ENCODE data around the gene MFSD6. TPM values are rescaled to one million over a fixed set of nuclear protein-coding genes. Genes with fewer than 3 reads are reported as not detected.

Gene MFSD6
- total RNA-seq, 2 experiments from 2014 or later, result 34.1 to 37.1 TPM

- POLR2A ChIA-PET, result interaction anchor here (0.7 to 1.4 kb wide), 7 partner anchors 8 to 243 kb away, joined by 3 to 6 read pairs (median 3); partner anchors contain the start of genes INPP1 and NEMP2
- no peak for DNase-seq
- no peaks in the 10 kb centered on the region for H3K27me3 Mint-ChIP-seq
- intact Hi-C loops (cut with micrococcal nuclease), result loop anchor here (1.0 to 10.0 kb wide), 7 partner anchors 65 to 1270 kb away; partner anchors contain the start of genes ASNSD1, INPP1, NABP1 and WDR75
- CTCF ChIA-PET, result interaction anchor here (0.7 kb wide), 1 partner anchor 268 kb away, joined by 3 read pairs; no protein-coding TSS in a partner anchor
- no peaks in the 10 kb centered on the region for H3K9me3 Mint-ChIP-seq
- H3K27ac Mint-ChIP-seq, result no peak overlapping the region
- peaks cover 29% of the 10 kb centered on the region for H3K4me1 Mint-ChIP-seq (ENCODE audit: low read depth)
- no peaks in the 10 kb centered on the region for H3K36me3 Mint-ChIP-seq
- H3K4me3 Mint-ChIP-seq, result peak overlapping the region; percentile 74
These were observed 901 bp upstream of the MFSD6 start for GRCh38 chr2:190407246-190407661.

DNA sequence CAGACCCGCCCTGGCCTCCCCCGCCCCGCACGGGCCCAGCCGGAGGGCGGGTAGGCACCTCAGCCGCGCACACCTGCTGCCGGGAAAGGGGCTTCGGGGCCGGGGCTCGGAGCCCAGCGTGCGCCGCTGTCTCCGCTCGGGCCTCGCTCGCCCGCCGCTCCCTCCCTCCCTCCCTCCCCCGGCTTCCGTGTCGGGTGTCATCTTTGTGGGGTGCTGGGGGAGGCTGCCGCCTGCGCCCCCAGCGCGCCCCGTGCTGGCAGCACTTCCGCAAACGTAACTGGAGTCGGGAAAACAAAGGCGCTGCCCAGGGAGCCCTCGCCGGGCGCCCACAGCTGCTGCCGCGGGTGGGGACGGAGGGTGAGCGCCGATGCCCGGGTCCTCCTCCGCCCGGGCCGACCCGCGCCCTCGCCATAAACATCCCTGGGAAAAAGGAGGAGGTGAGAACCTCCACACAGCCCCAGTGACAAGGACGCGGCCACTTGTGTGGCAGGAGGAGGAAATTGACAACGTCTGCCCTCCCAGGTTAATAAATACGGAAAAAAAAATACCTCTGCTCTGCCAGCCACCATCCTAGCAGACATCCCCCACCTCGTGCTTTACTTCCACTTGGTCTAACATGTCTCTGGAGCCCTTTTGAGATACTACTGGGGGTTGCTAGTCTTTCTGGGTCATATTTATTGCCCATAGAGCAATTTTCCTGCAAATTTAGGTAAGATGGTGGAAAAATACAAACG lies 550 bp downstream of the MFSD6 start:
- DNase-seq, result peak; percentile 80
- Mint-ChIP-seq H3K36me3 (no peaks in the 10 kb centered on the region), H3K4me3 (peak overlapping the region; percentile 82), H3K9me3 (no peaks in the 10 kb centered on the region), H3K4me1 (ENCODE audit: low read depth) (peaks cover 40% of the 10 kb centered on the region), H3K27ac (peak overlapping the region; percentile 88), H3K27me3 (no peaks in the 10 kb centered on the region)
- POLR2A ChIA-PET, result interaction anchor here (1.2 to 2.0 kb wide), 3 partner anchors 125 to 153 kb away, joined by 3 to 4 read pairs (median 4); partner anchors contain the start of gene NEMP2
- intact Hi-C loops (cut with micrococcal nuclease), result loop anchor here (1.0 to 10.0 kb wide), 8 partner anchors 25 to 1269 kb away; partner anchors contain the start of genes ASNSD1, INPP1, NAB1 and NABP1
- CTCF ChIA-PET, result no interaction called here

GRCh38 chr2:190409616-190410015 lies 1.5 kb downstream of the MFSD6 start:
- DNase-seq, result no peak
- peaks cover 44% of the 10 kb centered on the region for H3K4me1 Mint-ChIP-seq (ENCODE audit: low read depth)
- H3K9me3 Mint-ChIP-seq, result no peaks in the 10 kb centered on the region
- no peaks in the 10 kb centered on the region for H3K36me3 Mint-ChIP-seq
- ChIA-PET POLR2A (interaction anchor here (2.0 kb wide), 1 partner anchor 125 kb away, joined by 4 read pairs; the partner anchor contains the start of gene NEMP2), CTCF (no interaction called here)
- intact Hi-C loops (cut with micrococcal nuclease), result loop anchor here (1.0 to 10.0 kb wide), 7 partner anchors 24 to 1268 kb away; partner anchors contain the start of genes ASNSD1, INPP1, NABP1 and NEMP2
- H3K4me3 Mint-ChIP-seq, result peak overlapping the region; percentile 82
- peak overlapping the region; percentile 88 for H3K27ac Mint-ChIP-seq
- no peaks in the 10 kb centered on the region for H3K27me3 Mint-ChIP-seq

DNA sequence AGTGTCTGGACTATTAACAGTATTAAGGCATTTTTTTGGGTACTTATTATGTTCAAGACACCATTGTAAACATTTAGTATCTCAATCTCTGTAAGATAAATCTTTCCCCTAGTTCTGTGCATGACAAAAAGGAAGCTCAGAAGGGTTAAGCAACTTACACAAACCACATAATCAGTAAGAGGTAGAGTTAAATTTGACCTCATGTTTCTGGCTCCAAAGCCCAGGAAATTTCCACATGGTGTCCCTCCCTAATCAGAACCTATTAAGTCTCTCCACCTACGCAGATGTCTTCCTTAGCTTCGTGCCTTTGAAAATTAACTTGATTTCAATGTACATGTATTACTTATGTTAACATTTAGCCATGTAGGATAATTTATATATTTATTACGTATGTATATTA lies 2.0 kb downstream of the MFSD6 start:
- intact Hi-C loops (cut with micrococcal nuclease), result no loop called here
- peaks cover 46% of the 10 kb centered on the region for H3K4me1 Mint-ChIP-seq (ENCODE audit: low read depth)
- CTCF ChIA-PET, result interaction anchor here (1.4 kb wide), 1 partner anchor 9 kb away, joined by 3 read pairs; no protein-coding TSS in a partner anchor
- peak overlapping the region; percentile 82 for H3K4me3 Mint-ChIP-seq
- H3K9me3 Mint-ChIP-seq, result no peaks in the 10 kb centered on the region
- DNase-seq, result no peak
- H3K36me3 Mint-ChIP-seq, result no peaks in the 10 kb centered on the region
- peak overlapping the region; percentile 88 for H3K27ac Mint-ChIP-seq
- no peaks in the 10 kb centered on the region for H3K27me3 Mint-ChIP-seq
- POLR2A ChIA-PET, result interaction anchor here (2.0 kb wide), 1 partner anchor 124 kb away, joined by 4 read pairs; the partner anchor contains the start of gene NEMP2

DNA sequence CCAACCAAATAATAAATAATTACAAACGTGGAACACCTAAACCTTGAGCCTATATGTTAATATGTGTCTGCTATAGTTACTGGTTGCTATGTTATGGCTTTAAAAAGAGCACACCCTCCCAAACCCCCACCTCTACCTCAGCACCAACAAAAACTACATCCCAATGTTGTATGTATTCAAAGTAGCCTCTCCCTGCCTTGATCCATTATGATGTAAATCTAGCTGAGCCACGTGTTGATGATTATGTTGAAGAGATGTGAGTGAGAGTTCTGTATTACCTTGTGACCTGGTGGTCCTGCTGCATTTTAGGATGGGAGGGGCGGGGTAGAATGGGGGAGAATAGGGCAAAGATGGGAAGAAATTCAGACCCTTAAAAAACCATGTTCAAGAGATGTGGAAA lies 4.8 kb downstream of the MFSD6 start:
- Mint-ChIP-seq H3K27ac (no peak overlapping the region), H3K27me3 (no peaks in the 10 kb centered on the region), H3K36me3 (no peaks in the 10 kb centered on the region), H3K9me3 (no peaks in the 10 kb centered on the region), H3K4me1 (ENCODE audit: low read depth) (peaks cover 54% of the 10 kb centered on the region), H3K4me3 (no peak overlapping the region)
- no peak for DNase-seq
- intact Hi-C loops (cut with micrococcal nuclease), result no loop called here
- CTCF ChIA-PET, result no interaction called here
- POLR2A ChIA-PET, result no interaction called here

GRCh38 chr2:190413421-190413820 lies 5.3 kb downstream of the MFSD6 start:
- Mint-ChIP-seq H3K27me3 (no peaks in the 10 kb centered on the region), H3K36me3 (no peaks in the 10 kb centered on the region), H3K4me1 (ENCODE audit: low read depth) (peaks cover 56% of the 10 kb centered on the region), H3K4me3 (no peak overlapping the region), H3K9me3 (no peaks in the 10 kb centered on the region), H3K27ac (no peak overlapping the region)
- intact Hi-C loops (cut with micrococcal nuclease), result no loop called here
- CTCF ChIA-PET, result no interaction called here
- DNase-seq, result no peak
- POLR2A ChIA-PET, result no interaction called here

- peaks cover 54% of the 10 kb centered on the region for H3K4me1 Mint-ChIP-seq (ENCODE audit: low read depth)
- no peaks in the 10 kb centered on the region for H3K9me3 Mint-ChIP-seq
- intact Hi-C loops (cut with micrococcal nuclease), result no loop called here
- no peak overlapping the region for H3K4me3 Mint-ChIP-seq
- peak overlapping the region; percentile 86 for H3K27ac Mint-ChIP-seq
- H3K27me3 Mint-ChIP-seq, result no peaks in the 10 kb centered on the region
- ChIA-PET POLR2A (interaction anchor here (0.5 to 0.8 kb wide), 2 partner anchors 8 to 95 kb away, joined by 3 read pairs; no protein-coding TSS in a partner anchor), CTCF (no interaction called here)
- peaks cover 3% of the 10 kb centered on the region for H3K36me3 Mint-ChIP-seq
- no peak for DNase-seq
These were observed 7.1 kb downstream of the MFSD6 start for GRCh38 chr2:190415251-190415650.

- no peak for DNase-seq
- Mint-ChIP-seq H3K4me1 (ENCODE audit: low read depth) (peaks cover 60% of the 10 kb centered on the region), H3K27ac (peak overlapping the region; percentile 86), H3K27me3 (no peaks in the 10 kb centered on the region), H3K36me3 (peaks cover 4% of the 10 kb centered on the region), H3K9me3 (no peaks in the 10 kb centered on the region), H3K4me3 (peak overlapping the region; percentile 48)
- intact Hi-C loops (cut with micrococcal nuclease), result no loop called here
- POLR2A ChIA-PET, result interaction anchor here (0.5 to 0.8 kb wide), 2 partner anchors 9 to 94 kb away, joined by 3 read pairs; no protein-coding TSS in a partner anchor
- CTCF ChIA-PET, result interaction anchor here (0.5 kb wide), 1 partner anchor 34 kb away, joined by 3 read pairs; no protein-coding TSS in a partner anchor
These were observed 7.9 kb downstream of the MFSD6 start for GRCh38 chr2:190415794-190416775.

DNA sequence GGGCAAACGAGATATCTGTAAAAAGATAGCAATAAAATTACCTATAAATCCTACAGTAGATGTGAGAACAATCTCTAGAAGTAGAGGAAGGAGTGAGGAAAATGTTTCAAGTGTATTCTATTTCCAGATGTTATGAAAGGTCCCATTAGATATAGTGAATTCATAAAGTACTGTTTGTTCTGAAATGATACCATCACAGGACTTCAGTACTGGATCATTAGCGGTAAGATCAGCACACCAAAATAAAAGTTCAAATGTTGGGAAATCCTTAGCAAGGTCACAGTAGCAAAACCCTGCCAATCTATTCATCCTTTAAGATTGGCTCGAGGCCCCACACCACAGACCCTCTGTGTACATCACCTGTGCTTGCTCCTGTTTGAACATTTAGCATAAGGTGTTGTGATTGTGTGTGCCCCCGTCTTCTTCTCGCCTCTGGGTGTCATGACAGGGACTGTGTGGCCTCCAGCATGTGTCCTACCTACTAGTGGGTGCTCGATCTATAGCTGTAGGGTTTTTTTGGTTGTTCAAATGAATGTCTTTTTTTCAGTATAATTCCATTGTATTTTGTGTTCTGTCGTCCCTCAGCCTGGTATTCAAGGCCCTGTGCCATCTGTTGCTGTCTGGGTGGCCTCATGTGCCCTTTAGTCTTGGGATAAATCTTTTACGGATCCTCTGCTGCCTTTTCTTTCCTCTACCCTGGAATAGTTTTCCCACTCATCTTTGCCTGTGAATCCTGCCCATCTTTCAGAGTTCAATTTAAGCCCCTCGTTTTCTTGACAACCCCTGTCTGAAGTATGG lies 9.1 kb downstream of the MFSD6 start:
- Mint-ChIP-seq H3K36me3 (peaks cover 4% of the 10 kb centered on the region), H3K4me3 (no peak overlapping the region), H3K27me3 (no peaks in the 10 kb centered on the region), H3K9me3 (no peaks in the 10 kb centered on the region), H3K27ac (no peak overlapping the region), H3K4me1 (ENCODE audit: low read depth) (peaks cover 52% of the 10 kb centered on the region)
- no peak for DNase-seq
- intact Hi-C loops (cut with micrococcal nuclease), result no loop called here
- ChIA-PET POLR2A (no interaction called here), CTCF (interaction anchor here (0.7 kb wide), 1 partner anchor 64 kb away, joined by 3 read pairs; no protein-coding TSS in a partner anchor)

DNA sequence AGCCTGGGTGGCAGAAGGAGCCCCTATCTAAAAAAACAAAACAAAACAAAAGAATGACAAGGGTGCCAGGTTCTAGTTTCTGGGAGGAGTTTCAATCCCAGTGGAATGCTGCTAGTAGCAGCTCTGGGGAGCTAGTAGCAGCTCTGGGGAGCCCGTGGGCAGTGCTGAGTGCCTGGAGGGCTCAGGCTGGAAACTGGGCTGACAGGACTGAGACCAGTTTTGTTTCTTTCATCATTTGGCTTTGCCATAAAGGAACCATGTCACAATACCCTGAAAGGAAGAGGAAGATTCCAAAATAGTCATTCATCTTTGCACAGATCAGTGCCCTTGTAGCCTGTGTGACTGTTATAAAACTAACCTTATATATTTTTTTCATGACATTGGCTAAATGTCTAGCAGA lies 10.6 kb downstream of the MFSD6 start:
- H3K27me3 Mint-ChIP-seq, result no peaks in the 10 kb centered on the region
- no peak overlapping the region for H3K4me3 Mint-ChIP-seq
- H3K4me1 Mint-ChIP-seq (ENCODE audit: low read depth), result peaks cover 51% of the 10 kb centered on the region
- intact Hi-C loops (cut with micrococcal nuclease), result loop anchor here (2.0 kb wide), 1 partner anchor 28 kb away; no protein-coding TSS in a partner anchor
- H3K9me3 Mint-ChIP-seq, result no peaks in the 10 kb centered on the region
- POLR2A ChIA-PET, result no interaction called here
- no peak overlapping the region for H3K27ac Mint-ChIP-seq
- DNase-seq, result no peak
- CTCF ChIA-PET, result interaction anchor here (1.3 kb wide), 1 partner anchor 8 kb away, joined by 3 read pairs; no protein-coding TSS in a partner anchor
- peaks cover 5% of the 10 kb centered on the region for H3K36me3 Mint-ChIP-seq

DNA sequence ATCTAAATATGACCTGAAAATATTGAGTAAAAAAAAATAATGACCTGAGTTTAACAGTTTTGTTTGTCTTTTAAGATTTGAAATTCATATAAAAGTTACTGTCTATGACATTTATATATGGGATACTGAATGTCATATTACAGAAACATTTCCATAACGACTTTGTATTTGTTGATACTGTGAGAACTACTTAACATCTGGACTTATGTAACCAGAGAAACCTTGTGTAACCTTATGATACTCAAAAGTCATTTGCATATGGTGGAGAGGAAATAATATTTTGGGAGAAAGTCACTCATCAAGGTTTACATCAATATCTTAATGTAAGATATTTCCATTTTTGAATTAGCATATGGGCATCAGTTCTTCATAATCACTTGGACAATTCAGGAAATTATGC lies 12.6 kb downstream of the MFSD6 start:
- intact Hi-C loops (cut with micrococcal nuclease), result no loop called here
- peaks cover 10% of the 10 kb centered on the region for H3K36me3 Mint-ChIP-seq
- no peaks in the 10 kb centered on the region for H3K27me3 Mint-ChIP-seq
- no peak overlapping the region for H3K27ac Mint-ChIP-seq
- ChIA-PET POLR2A (no interaction called here), CTCF (no interaction called here)
- peaks cover 52% of the 10 kb centered on the region for H3K4me1 Mint-ChIP-seq (ENCODE audit: low read depth)
- H3K9me3 Mint-ChIP-seq, result no peaks in the 10 kb centered on the region
- DNase-seq, result no peak
- H3K4me3 Mint-ChIP-seq, result no peak overlapping the region
